ENCODE measurements around the gene SOX6. TPM values are rescaled to one million over a fixed set of nuclear protein-coding genes. Genes with fewer than 3 reads are reported as not detected.

Gene SOX6
- total RNA-seq, 2 experiments from 2014 or later: 0.36 TPM; not detected in 1

DNA sequence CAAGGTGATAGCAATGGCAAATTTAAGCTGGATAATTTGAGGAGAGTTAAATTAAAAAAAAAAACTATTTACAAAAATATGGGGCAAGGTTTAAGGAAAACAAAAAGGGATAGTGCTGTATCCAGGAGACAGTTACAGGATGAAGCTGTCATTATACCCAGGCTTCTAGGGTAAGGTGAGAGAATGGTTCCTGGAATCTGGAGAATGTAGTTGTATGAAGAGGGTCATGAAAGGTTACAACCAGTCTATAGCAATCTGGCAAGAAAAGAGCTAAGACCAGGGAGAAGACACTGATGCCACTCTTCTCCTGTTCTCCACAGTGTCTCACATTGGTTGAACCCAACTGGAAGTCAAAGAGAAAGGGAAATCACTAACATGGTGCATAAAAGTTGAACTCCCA is 144.9 kb downstream of the SOX6 start:
- ChIA-PET POLR2A (no interaction called here), CTCF (no interaction called here)
- TF ChIP-seq, protein P1, sequence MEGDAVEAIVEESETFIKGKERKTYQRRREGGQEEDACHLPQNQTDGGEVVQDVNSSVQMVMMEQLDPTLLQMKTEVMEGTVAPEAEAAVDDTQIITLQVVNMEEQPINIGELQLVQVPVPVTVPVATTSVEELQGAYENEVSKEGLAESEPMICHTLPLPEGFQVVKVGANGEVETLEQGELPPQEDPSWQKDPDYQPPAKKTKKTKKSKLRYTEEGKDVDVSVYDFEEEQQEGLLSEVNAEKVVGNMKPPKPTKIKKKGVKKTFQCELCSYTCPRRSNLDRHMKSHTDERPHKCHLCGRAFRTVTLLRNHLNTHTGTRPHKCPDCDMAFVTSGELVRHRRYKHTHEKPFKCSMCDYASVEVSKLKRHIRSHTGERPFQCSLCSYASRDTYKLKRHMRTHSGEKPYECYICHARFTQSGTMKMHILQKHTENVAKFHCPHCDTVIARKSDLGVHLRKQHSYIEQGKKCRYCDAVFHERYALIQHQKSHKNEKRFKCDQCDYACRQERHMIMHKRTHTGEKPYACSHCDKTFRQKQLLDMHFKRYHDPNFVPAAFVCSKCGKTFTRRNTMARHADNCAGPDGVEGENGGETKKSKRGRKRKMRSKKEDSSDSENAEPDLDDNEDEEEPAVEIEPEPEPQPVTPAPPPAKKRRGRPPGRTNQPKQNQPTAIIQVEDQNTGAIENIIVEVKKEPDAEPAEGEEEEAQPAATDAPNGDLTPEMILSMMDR (IDR thresholded peaks at IDR 0.05): no peak
- DNase-seq (no peak), ATAC-seq (no peak)
- Mint-ChIP-seq H3K27me3 (no peaks in the 10 kb centered on the region), H3K4me3 (no peak overlapping the region), H3K27ac (no peak overlapping the region), H3K36me3 (ENCODE audit: low read depth) (no peaks in the 10 kb centered on the region), H3K9me3 (no peaks in the 10 kb centered on the region), H3K4me1 (ENCODE audit: low read depth) (no peaks in the 10 kb centered on the region)
- intact Hi-C loops (cut with micrococcal nuclease): no loop called here

DNA sequence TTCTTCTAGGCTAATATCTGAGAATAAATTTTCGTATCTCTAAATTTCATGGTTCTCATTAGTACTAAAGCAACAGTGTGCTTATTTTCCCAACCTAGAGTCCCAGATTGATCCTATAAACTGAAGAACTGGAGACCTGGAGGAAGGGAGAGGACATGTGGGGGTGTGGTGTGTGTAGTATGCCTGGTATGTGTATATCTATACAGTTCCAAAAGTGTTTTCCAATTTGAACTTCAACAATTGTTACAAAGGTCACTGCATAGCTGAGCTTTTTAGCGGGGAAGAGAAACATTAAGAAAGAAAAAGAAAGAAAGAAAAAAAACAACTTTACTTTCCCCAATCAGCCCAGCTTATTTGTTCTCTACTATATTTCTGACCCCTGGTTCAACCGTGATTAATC is 152.1 kb downstream of the SOX6 start:
- ChIA-PET POLR2A (no interaction called here), CTCF (no interaction called here)
- no peak overlapping the region for H3K27ac Mint-ChIP-seq
- ATAC-seq (no peak), DNase-seq (no peak)
- intact Hi-C loops (cut with micrococcal nuclease): no loop called here
- no peaks in the 10 kb centered on the region for H3K27me3 Mint-ChIP-seq
- no peak overlapping the region for H3K4me3 Mint-ChIP-seq
- H3K36me3 Mint-ChIP-seq (ENCODE audit: low read depth): no peaks in the 10 kb centered on the region
- H3K9me3 Mint-ChIP-seq: peaks cover 3% of the 10 kb centered on the region
- TF ChIP-seq, protein P1 (IDR thresholded peaks at IDR 0.05): no peak
- H3K4me1 Mint-ChIP-seq (ENCODE audit: low read depth): no peaks in the 10 kb centered on the region

DNA sequence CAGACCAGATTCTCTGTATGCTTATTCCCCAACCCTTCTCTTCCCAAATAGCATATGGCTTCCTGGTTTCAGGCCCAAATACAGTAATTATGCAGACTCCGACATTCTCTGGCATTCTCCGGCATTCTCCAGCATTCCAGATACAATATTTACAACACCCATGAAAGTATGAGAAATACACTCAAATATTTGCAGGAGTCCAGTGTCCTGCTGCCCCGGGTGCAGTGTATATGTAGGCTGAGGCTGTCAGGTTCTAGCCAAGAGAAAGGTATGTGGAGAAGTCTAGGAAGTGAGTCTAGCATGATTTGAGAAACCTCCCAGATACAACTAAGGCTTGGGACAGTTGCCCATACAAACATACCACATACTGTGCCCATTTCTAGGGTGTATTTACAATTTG is 160.7 kb downstream of the SOX6 start:
- no peak overlapping the region for H3K4me3 Mint-ChIP-seq
- TF ChIP-seq, protein P1 (IDR thresholded peaks at IDR 0.05): no peak
- peaks cover 1% of the 10 kb centered on the region for H3K27me3 Mint-ChIP-seq
- no peaks in the 10 kb centered on the region for H3K36me3 Mint-ChIP-seq (ENCODE audit: low read depth)
- ChIA-PET POLR2A (no interaction called here), CTCF (interaction anchor here (0.7 kb wide), 1 partner anchor 9 kb away, joined by 3 read pairs; no protein-coding TSS in a partner anchor)
- intact Hi-C loops (cut with micrococcal nuclease): no loop called here
- no peaks in the 10 kb centered on the region for H3K4me1 Mint-ChIP-seq (ENCODE audit: low read depth)
- ATAC-seq (no peak), DNase-seq (no peak)
- no peak overlapping the region for H3K27ac Mint-ChIP-seq
- H3K9me3 Mint-ChIP-seq: peaks cover 2% of the 10 kb centered on the region

DNA sequence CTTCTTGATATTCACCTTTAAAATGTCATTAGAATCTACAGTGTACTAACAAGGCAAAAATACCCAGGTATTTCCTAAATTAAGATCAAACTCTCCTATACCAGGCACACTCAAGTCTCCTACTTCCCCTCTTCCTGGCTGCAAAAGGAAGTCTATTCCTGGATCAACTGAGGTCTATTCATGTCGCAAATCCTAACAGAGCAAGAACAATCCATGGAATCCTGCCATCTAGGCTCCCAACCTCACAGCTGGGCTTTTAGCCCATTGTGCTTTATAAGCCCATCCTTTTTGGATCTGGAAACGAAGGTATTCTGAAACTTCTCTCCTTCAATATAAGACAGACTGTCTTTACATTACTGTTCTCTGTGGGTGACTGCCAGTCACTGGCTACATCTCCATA is 161.8 kb downstream of the SOX6 start:
- H3K4me3 Mint-ChIP-seq: no peak overlapping the region
- H3K27me3 Mint-ChIP-seq: peaks cover 1% of the 10 kb centered on the region
- no peaks in the 10 kb centered on the region for H3K36me3 Mint-ChIP-seq (ENCODE audit: low read depth)
- ATAC-seq (no peak), DNase-seq (no peak)
- TF ChIP-seq, protein P1 (IDR thresholded peaks at IDR 0.05): no peak
- ChIA-PET CTCF (no interaction called here), POLR2A (no interaction called here)
- no peaks in the 10 kb centered on the region for H3K4me1 Mint-ChIP-seq (ENCODE audit: low read depth)
- H3K27ac Mint-ChIP-seq: no peak overlapping the region
- H3K9me3 Mint-ChIP-seq: peaks cover 2% of the 10 kb centered on the region
- intact Hi-C loops (cut with micrococcal nuclease): no loop called here

DNA sequence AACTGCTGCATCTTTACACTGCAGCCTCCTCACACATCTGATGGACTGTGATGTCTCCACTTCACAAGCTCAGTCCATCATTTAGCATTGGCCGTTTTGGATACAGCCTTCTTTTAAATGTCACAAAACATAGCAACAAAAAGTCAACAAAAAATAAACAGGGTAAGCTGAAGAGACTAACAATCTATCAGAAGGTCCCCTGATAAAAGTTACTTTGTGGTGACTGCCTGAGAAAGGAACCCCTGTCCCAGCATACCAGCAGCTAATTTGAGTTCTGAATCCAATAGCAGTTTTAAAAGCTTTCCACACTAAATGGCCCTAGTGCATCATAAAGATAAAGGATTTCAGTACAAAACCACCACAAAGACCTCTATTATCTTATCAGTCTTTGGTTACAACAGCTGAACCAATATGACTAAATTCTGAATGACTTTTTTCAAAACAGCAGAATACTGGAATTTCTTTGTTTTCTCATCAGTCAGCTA is 162.4 kb downstream of the SOX6 start:
- Mint-ChIP-seq H3K27ac (no peak overlapping the region), H3K27me3 (peaks cover 1% of the 10 kb centered on the region), H3K36me3 (ENCODE audit: low read depth) (no peaks in the 10 kb centered on the region), H3K4me1 (ENCODE audit: low read depth) (no peaks in the 10 kb centered on the region), H3K4me3 (no peak overlapping the region), H3K9me3 (peaks cover 2% of the 10 kb centered on the region)
- no peak for DNase-seq
- TF ChIP-seq, protein P1 (IDR thresholded peaks at IDR 0.05): no peak
- ChIA-PET POLR2A (no interaction called here), CTCF (interaction anchor here (0.6 to 0.7 kb wide), 2 partner anchors 109 to 227 kb away, joined by 3 read pairs; no protein-coding TSS in a partner anchor)
- intact Hi-C loops (cut with micrococcal nuclease): no loop called here
- no peak for ATAC-seq
